Measurements from ENCODE around the gene MSH2.
"Not testable (repeated sequence)": the region's sequence is repeated elsewhere in the genome, so short reads cannot be mapped to it uniquely, and the experiment has no call there.

The MSH2 gene

GRCh38 chr2:47402805-47403608 is at the start of gene MSH2:
Gene MSH2, plus strand, starts transcription at chr2:47403156. Its CDS starts 36 bp downstream, at chr2:47403192.
- peak; percentile 95 for DNase-seq (ENCODE audit: low spot score)

GRCh38 chr2:47354013-47354847 is 48.7 kb upstream of the MSH2 start:
- DNase-seq (ENCODE audit: low spot score) = no peak

GRCh38 chr2:47354848-47355204 is 48.1 kb upstream of the MSH2 start:
- no peak for DNase-seq (ENCODE audit: low spot score)

- no peak for DNase-seq (ENCODE audit: low spot score)
Measured at GRCh38 chr2:47357483-47357882, 45.5 kb upstream of the MSH2 start.

GRCh38 chr2:47359375-47359868 is 43.5 kb upstream of the MSH2 start:
- no peak for DNase-seq (ENCODE audit: low spot score)

GRCh38 chr2:47360283-47360682 is 42.7 kb upstream of the MSH2 start:
- no peak for DNase-seq (ENCODE audit: low spot score)

GRCh38 chr2:47360927-47361326 is 42.0 kb upstream of the MSH2 start:
- DNase-seq (ENCODE audit: low spot score) = no peak

- DNase-seq (ENCODE audit: low spot score) = not testable (repeated sequence)
Measured at GRCh38 chr2:47361505-47362229, 41.3 kb upstream of the MSH2 start.

GRCh38 chr2:47373747-47374146 is 29.2 kb upstream of the MSH2 start:
- no peak for DNase-seq (ENCODE audit: low spot score)

GRCh38 chr2:47375307-47375706 is 27.6 kb upstream of the MSH2 start:
- no peak for DNase-seq (ENCODE audit: low spot score)

- DNase-seq (ENCODE audit: low spot score) = no peak
Measured at GRCh38 chr2:47379384-47379783, 23.6 kb upstream of the MSH2 start.

- DNase-seq (ENCODE audit: low spot score) = no peak
Measured at GRCh38 chr2:47381408-47381807, 21.5 kb upstream of the MSH2 start.

GRCh38 chr2:47386551-47386950 is 16.4 kb upstream of the MSH2 start:
- no peak for DNase-seq (ENCODE audit: low spot score)

- no peak for DNase-seq (ENCODE audit: low spot score)
Measured at GRCh38 chr2:47388888-47389287, 14.1 kb upstream of the MSH2 start.

- no peak for DNase-seq (ENCODE audit: low spot score)
Measured at GRCh38 chr2:47389692-47390091, 13.3 kb upstream of the MSH2 start.

- no peak for DNase-seq (ENCODE audit: low spot score)
Measured at GRCh38 chr2:47401789-47402554, 984 bp upstream of the MSH2 start.

GRCh38 chr2:47402555-47402804 is 476 bp upstream of the MSH2 start:
- no peak for DNase-seq (ENCODE audit: low spot score)

- DNase-seq (ENCODE audit: low spot score) = no peak
Measured at GRCh38 chr2:47403609-47404193, 745 bp downstream of the MSH2 start.

- DNase-seq (ENCODE audit: low spot score) = no peak
Measured at GRCh38 chr2:47404356-47404755, 1.4 kb downstream of the MSH2 start.

- no peak for DNase-seq (ENCODE audit: low spot score)
Measured at GRCh38 chr2:47405757-47406156, 2.8 kb downstream of the MSH2 start.

GRCh38 chr2:47406649-47407330 is 3.8 kb downstream of the MSH2 start:
- not testable (repeated sequence) for DNase-seq (ENCODE audit: low spot score)

Data from left forelimb (tissue), 1 donor.